Measurements from ENCODE around the gene DIP2C. TPM values are rescaled to one million over a fixed set of nuclear protein-coding genes. Genes with fewer than 3 reads are reported as not detected.

Gene DIP2C
- polyA plus RNA-seq, 3 donors, result 0.11 TPM; not detected in 2

GRCh38 chr10:472241-472910 is 217.1 kb downstream of the DIP2C start:
- Mint-ChIP-seq H3K4me1 (no peaks in the 10 kb centered on the region), H3K27me3 (ENCODE audit: low read depth in 3 of 3) (peaks cover 3 to 4% (median 3%) of the 10 kb centered on the region in 3 donors), H3K36me3 (no peaks in the 10 kb centered on the region), H3K27ac (no peak overlapping the region), H3K9me3 (peaks cover 0 to 10% (median 2%) of the 10 kb centered on the region in 7 donors), H3K4me3 (no peak overlapping the region)
- DNase-seq, result no peak
- WGBS (ENCODE audit: insufficient coverage), result 93% methylated on average over 29 of the region's 31 CpGs
- Histone ChIP-seq H3K9ac (ENCODE audit: insufficient read depth, low read length, poor library complexity, severe bottlenecking) (no peak overlapping the region), H3K4me1 (ENCODE audit: control insufficient read depth in 1 of 2, insufficient read depth in 2 of 2, low read length in 2 of 2) (no peaks in the 10 kb centered on the region), H3K4me2 (replicated peaks; ENCODE audit: extremely low read depth, low read length, poor library complexity, severe bottlenecking) (no peak overlapping the region), H3K9me3 (replicated peaks in 1 of 2; ENCODE audit: control insufficient read depth in 1 of 2, insufficient read depth in 1 of 2, low read length in 2 of 2) (no peaks in the 10 kb centered on the region), H2AFZ (ENCODE audit: insufficient read depth, low read depth, low read length, poor library complexity, severe bottlenecking) (no peak overlapping the region), H3K79me2 (ENCODE audit: insufficient read depth, low read length) (no peaks in the 10 kb centered on the region), H3K4me3 (replicated peaks in 1 of 3; ENCODE audit: low read depth in 2 of 3, low read length in 3 of 3) (no peak overlapping the region), H3K27ac (ENCODE audit: low read depth in 1 of 2, low read length in 2 of 2) (no peak overlapping the region), H4K20me1 (ENCODE audit: insufficient read depth, low read length) (no peaks in the 10 kb centered on the region), H3K36me3 (replicated peaks in 1 of 2; ENCODE audit: control insufficient read depth in 1 of 2, insufficient read depth in 2 of 2, low read length in 2 of 2) (no peaks in the 10 kb centered on the region), H3K27me3 (ENCODE audit: control insufficient read depth in 2 of 2, insufficient read depth in 2 of 2, low read length in 2 of 2) (no peaks in the 10 kb centered on the region)
- intact Hi-C loops (cut with micrococcal nuclease), result no loop called here
- TF ChIP-seq CTCF (IDR thresholded peaks at IDR 0.05), result no peak

- peaks cover 3 to 4% (median 3%) of the 10 kb centered on the region in 3 donors for H3K27me3 Mint-ChIP-seq (ENCODE audit: low read depth in 3 of 3)
- H3K9me3 ChIP-seq (replicated peaks in 1 of 2; ENCODE audit: control insufficient read depth in 1 of 2, insufficient read depth in 1 of 2, low read length in 2 of 2), result no peaks in the 10 kb centered on the region
- no peak for TF ChIP-seq CTCF (IDR thresholded peaks at IDR 0.05)
- H3K4me1 Mint-ChIP-seq, result no peaks in the 10 kb centered on the region
- no peak overlapping the region for H3K4me3 Mint-ChIP-seq
- peaks cover 0 to 8% (median 1%) of the 10 kb centered on the region in 7 donors for H3K9me3 Mint-ChIP-seq
- H3K9ac ChIP-seq (ENCODE audit: insufficient read depth, low read length, poor library complexity, severe bottlenecking), result no peak overlapping the region
- no peaks in the 10 kb centered on the region for H3K36me3 ChIP-seq (replicated peaks in 1 of 2; ENCODE audit: control insufficient read depth in 1 of 2, insufficient read depth in 2 of 2, low read length in 2 of 2)
- no peak for DNase-seq
- H3K4me2 ChIP-seq (replicated peaks; ENCODE audit: extremely low read depth, low read length, poor library complexity, severe bottlenecking), result no peak overlapping the region
- no peak overlapping the region for H3K27ac Mint-ChIP-seq
- H3K36me3 Mint-ChIP-seq, result no peaks in the 10 kb centered on the region
- no peak overlapping the region for H2AFZ ChIP-seq (ENCODE audit: insufficient read depth, low read depth, low read length, poor library complexity, severe bottlenecking)
- H3K27me3 ChIP-seq (ENCODE audit: control insufficient read depth in 2 of 2, insufficient read depth in 2 of 2, low read length in 2 of 2), result no peaks in the 10 kb centered on the region
- no peaks in the 10 kb centered on the region for H3K4me1 ChIP-seq (ENCODE audit: control insufficient read depth in 1 of 2, insufficient read depth in 2 of 2, low read length in 2 of 2)
- intact Hi-C loops (cut with micrococcal nuclease), result no loop called here
- WGBS (ENCODE audit: insufficient coverage), result 95% methylated on average over 9 of the region's 20 CpGs
- no peak overlapping the region for H3K27ac ChIP-seq (ENCODE audit: low read depth in 1 of 2, low read length in 2 of 2)
- H4K20me1 ChIP-seq (ENCODE audit: insufficient read depth, low read length), result no peaks in the 10 kb centered on the region
- no peak overlapping the region for H3K4me3 ChIP-seq (replicated peaks in 1 of 3; ENCODE audit: low read depth in 2 of 3, low read length in 3 of 3)
- no peaks in the 10 kb centered on the region for H3K79me2 ChIP-seq (ENCODE audit: insufficient read depth, low read length)
Observed at GRCh38 chr10:470339-471003, 219.0 kb downstream of the DIP2C start.

All from CD14-positive monocyte (primary cell).